ENCODE measurements around the gene ALDH1B1. TPM values are rescaled to one million over a fixed set of nuclear protein-coding genes. Genes with fewer than 3 reads are reported as not detected.

ALDH1B1 gene
- total and polyA plus RNA-seq, 9 of the 15 experiments (the other 6 are each of a cell fraction or from before 2014, with no cell fraction given) = 8.6 to 46.5 (median 30.8) TPM

GRCh38 chr9:38372762-38373619 lies 19.5 kb upstream of the ALDH1B1 start:
- no peak for DNase-seq (ENCODE audit: extremely low read depth in 1 of 4, low spot score in 3 of 4)
- TF ChIP-seq, protein P1, sequence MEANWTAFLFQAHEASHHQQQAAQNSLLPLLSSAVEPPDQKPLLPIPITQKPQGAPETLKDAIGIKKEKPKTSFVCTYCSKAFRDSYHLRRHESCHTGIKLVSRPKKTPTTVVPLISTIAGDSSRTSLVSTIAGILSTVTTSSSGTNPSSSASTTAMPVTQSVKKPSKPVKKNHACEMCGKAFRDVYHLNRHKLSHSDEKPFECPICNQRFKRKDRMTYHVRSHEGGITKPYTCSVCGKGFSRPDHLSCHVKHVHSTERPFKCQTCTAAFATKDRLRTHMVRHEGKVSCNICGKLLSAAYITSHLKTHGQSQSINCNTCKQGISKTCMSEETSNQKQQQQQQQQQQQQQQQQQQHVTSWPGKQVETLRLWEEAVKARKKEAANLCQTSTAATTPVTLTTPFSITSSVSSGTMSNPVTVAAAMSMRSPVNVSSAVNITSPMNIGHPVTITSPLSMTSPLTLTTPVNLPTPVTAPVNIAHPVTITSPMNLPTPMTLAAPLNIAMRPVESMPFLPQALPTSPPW (CRISPR knock-in tag; IDR thresholded peaks at IDR 0.05) = peak; percentile 35; the same call in 1 of the 2 replicates
- TF ChIP-seq CBX8 (IDR thresholded peaks at IDR 0.05; ENCODE audit: borderline replicate concordance, extremely low read depth, low read depth, low read length, poor library complexity, severe bottlenecking) = no peak
- 0 out of 2 replicates have a peak, but pooled peaks have one; percentile 10 for TF ChIP-seq EZH2 (IDR thresholded peaks at IDR 0.05; ENCODE audit: borderline replicate concordance, low read depth, low read length)
- ATAC-seq = no peak
- no peaks in the 10 kb centered on the region for H3K36me3 ChIP-seq (ENCODE audit: control insufficient read depth, insufficient read depth, low read length)
- no peaks in the 10 kb centered on the region for H3K79me2 ChIP-seq (ENCODE audit: control insufficient read depth, insufficient read depth, low read length)
- H4K20me1 ChIP-seq (replicated peaks; ENCODE audit: control insufficient read depth, insufficient read depth, low read length) = 0 out of 2 replicates have a peak, but pooled peaks cover 4% of the 10 kb centered on the region
- peaks cover 14 to 21% of the 10 kb centered on the region in 2 experiments; a peak in 3 of 5 replicates for H3K27me3 ChIP-seq (ENCODE audit: control insufficient read depth in 2 of 2, insufficient read depth in 2 of 2, low read length in 2 of 2)
- H2AFZ ChIP-seq (ENCODE audit: low read depth, low read length) = no peak overlapping the region
- no peaks in the 10 kb centered on the region for H3K9me1 ChIP-seq (ENCODE audit: control insufficient read depth, insufficient read depth, low read length)
- POLR2A ChIA-PET = interaction anchor here (0.8 kb wide), 1 partner anchor 39 kb away, joined by 3 read pairs; no protein-coding TSS in a partner anchor
- no TSS peak for BruUV-seq (replicated peaks)
- 0% methylated on average over 10 of the region's 10 CpGs for WGBS (ENCODE audit: insufficient coverage, low coverage, missing lambda C conversion rate)
- intact Hi-C loops (cut with micrococcal nuclease) (no loop called here), in situ Hi-C loops (cut with MboI) (loop anchor here (25.0 kb wide), 2 partner anchors 636 to 886 kb away; partner anchors contain the start of gene POLR1E)
- H3K9me3 ChIP-seq (replicated peaks; ENCODE audit: control insufficient read depth, insufficient read depth, low read depth, low read length) = no peaks in the 10 kb centered on the region
- H3K9ac ChIP-seq (ENCODE audit: insufficient read depth in 1 of 2, low read depth in 2 of 2, low read length in 2 of 2) = no peak overlapping the region
- CTCF ChIA-PET (ENCODE audit: low intra/inter-chr PET ratio) = interaction anchor here (8.4 kb wide), 1 partner anchor 28 kb away, joined by 113 read pairs; no protein-coding TSS in a partner anchor
- FAIRE-seq = no peak
- H3K4me3 ChIP-seq = no peak overlapping the region
- no peak overlapping the region for H3K4me2 ChIP-seq (ENCODE audit: insufficient read depth, low read length)
- no peaks in the 10 kb centered on the region for H3K4me1 ChIP-seq (replicated peaks in 1 of 2; ENCODE audit: control insufficient read depth in 2 of 2, insufficient read depth in 2 of 2, low read length in 2 of 2)
- H3K27ac ChIP-seq (ENCODE audit: extremely low read depth, low read depth, low read length) = no peak overlapping the region
